Fibroblast of lung (primary cell): ENCODE results near the gene SCN8A. TPM values are rescaled to one million over a fixed set of nuclear protein-coding genes. Genes with fewer than 3 reads are reported as not detected.
A peak's percentile ranks its signal among the peaks of the same experiment; 100 is the strongest.

Experiments used
- DNase-seq, 2 donors: peaks; one replicate each; pipeline versions ENCODE4 v3.0.0 to v3.0.0-alpha.2; 2010; ENCODE audit warnings: low read depth in 2 of 2
- H2AFZ ChIP-seq: 2 replicates; pipeline ENCODE4 v1.5.1; 2012; ENCODE audit warnings: low read length, control low read depth, inconsistent platforms
- H3K27ac ChIP-seq: 2 replicates; pipeline ENCODE4 v1.5.1; 2011; ENCODE audit warnings: low read length, control low read depth; ENCODE audit not compliant: insufficient read depth
- H3K27me3 ChIP-seq: 2 replicates; pipeline ENCODE4 v1.5.1; 2011; ENCODE audit warnings: mild to moderate bottlenecking, low read length; ENCODE audit not compliant: control insufficient read depth, insufficient read depth
- H3K36me3 ChIP-seq: 2 replicates; pipeline ENCODE4 v1.5.1; 2011; ENCODE audit warnings: low read length; ENCODE audit not compliant: control insufficient read depth, insufficient read depth
- H3K4me1 ChIP-seq: 2 replicates; pipeline ENCODE4 v1.5.1; 2011; ENCODE audit warnings: low read length; ENCODE audit not compliant: control insufficient read depth, insufficient read depth; ENCODE audit errors: extremely low read depth
- H3K4me2 ChIP-seq: 2 replicates; pipeline ENCODE4 v1.5.1; 2011; ENCODE audit warnings: low read length, control low read depth; ENCODE audit not compliant: insufficient read depth; ENCODE audit errors: extremely low read depth
- H3K4me3 ChIP-seq, 4 experiments: fragments of 200-600 bp in 1 of 4; sonication (generic) in 1 of 4; replicated peaks in 1 of 4; 2 replicates each; pipeline ENCODE4 v1.5.1; 2011 to 2016; ENCODE audit warnings: low read length in 4 of 4, low read depth in 3 of 4, mild to moderate bottlenecking in 3 of 4, control low read depth in 2 of 4, inconsistent platforms in 1 of 4, mixed read lengths in 1 of 4; ENCODE audit not compliant: insufficient read depth in 1 of 4; ENCODE audit errors: control extremely low read depth in 1 of 4
- H3K79me2 ChIP-seq: 2 replicates; pipeline ENCODE4 v1.5.1; 2012; ENCODE audit warnings: mild to moderate bottlenecking, low read length, inconsistent platforms; ENCODE audit not compliant: control insufficient read depth, insufficient read depth
- H3K9ac ChIP-seq: 2 replicates; pipeline ENCODE4 v1.5.1; 2011; ENCODE audit warnings: mild to moderate bottlenecking, low read length, control low read depth; ENCODE audit not compliant: insufficient read depth
- H3K9me3 ChIP-seq: 2 replicates; pipeline ENCODE4 v1.5.1; 2012; ENCODE audit warnings: low read depth, low read length; ENCODE audit not compliant: control insufficient read depth, insufficient read depth
- H4K20me1 ChIP-seq: 2 replicates; pipeline ENCODE4 v1.5.1; 2011; ENCODE audit warnings: low read length; ENCODE audit not compliant: control insufficient read depth, insufficient read depth; ENCODE audit errors: extremely low read depth
- CTCF ChIP-seq, 2 donors: IDR thresholded peaks in 1 of 2; conservative IDR thresholded peaks in 1 of 2; 1 replicate in 1 of 2; 2 replicates in 1 of 2; pipeline ENCODE4 v1.5.1; 2011 to 2012; ENCODE audit warnings: low read length in 2 of 2, control low read depth in 1 of 2, inconsistent platforms in 1 of 2, low read depth in 1 of 2, mild to moderate bottlenecking in 1 of 2
- EZH2 ChIP-seq: IDR thresholded peaks from 2 replicates; pipeline ENCODE4 v1.5.1; 2012; ENCODE audit warnings: low read length, control low read depth, mild to moderate bottlenecking; ENCODE audit errors: missing control alignments
- polyA plus RNA-seq, 2 donors: library from polyadenylated mRNA; depleted of rRNA in 1 of 2; stranded (reverse) in 1 of 2; unstranded in 1 of 2; fragments of >200 nt; gene quantifications; 2 replicates each; pipeline ENCODE4 v1.2.1, GENCODE V29; 2011 to 2012; ENCODE audit warnings: missing spikeins in 1 of 2
- total RNA-seq: library from RNA; depleted of rRNA; stranded (reverse); fragments of >200 nt; gene quantifications from 2 replicates; pipeline ENCODE4 v1.2.1, GENCODE V29; 2014

The SCN8A gene
- total and polyA plus RNA-seq, 2 donors (not counting 1 experiment from before 2014, with no cell fraction given): 12.8 to 27.2 TPM

GRCh38 chr12:51726931-51727330, 135.9 kb downstream of the SCN8A start:
- Histone ChIP-seq H3K4me1 (peaks cover 3% of the 10 kb centered on the region), H3K4me2 (no peak overlapping the region), H3K36me3 (no peaks in the 10 kb centered on the region), H4K20me1 (no peaks in the 10 kb centered on the region), H3K9me3 (no peaks in the 10 kb centered on the region), H3K27me3 (no peaks in the 10 kb centered on the region), H3K79me2 (no peaks in the 10 kb centered on the region), H3K27ac (no peak overlapping the region), H3K9ac (no peak overlapping the region), H2AFZ (no peak overlapping the region), H3K4me3 (no peak overlapping the region)
- peak in 1 of 2 donors; percentile 14 for DNase-seq
- TF ChIP-seq CTCF (conservative IDR thresholded peaks at IDR 0.05 in 1 of 2, IDR thresholded peaks at IDR 0.05 in 1 of 2; ENCODE audit: low read depth in 1 of 2, low read length in 2 of 2) (no peak), EZH2 (no peak)

- no peaks in the 10 kb centered on the region for H3K36me3 ChIP-seq
- H3K9me3 ChIP-seq: no peaks in the 10 kb centered on the region
- TF ChIP-seq CTCF (conservative IDR thresholded peaks at IDR 0.05 in 1 of 2, IDR thresholded peaks at IDR 0.05 in 1 of 2; ENCODE audit: low read depth in 1 of 2, low read length in 2 of 2): no peak
- no peak for TF ChIP-seq EZH2
- peaks cover 3% of the 10 kb centered on the region for H3K4me1 ChIP-seq
- no peaks in the 10 kb centered on the region for H4K20me1 ChIP-seq
- no peak overlapping the region for H2AFZ ChIP-seq
- no peaks in the 10 kb centered on the region for H3K27me3 ChIP-seq
- DNase-seq: peak in 1 of 2 donors; percentile 18
- no peak overlapping the region for H3K9ac ChIP-seq
- no peaks in the 10 kb centered on the region for H3K79me2 ChIP-seq
- no peak overlapping the region for H3K27ac ChIP-seq
- no peak overlapping the region for H3K4me3 ChIP-seq
- no peak overlapping the region for H3K4me2 ChIP-seq
Measured at GRCh38 chr12:51729331-51729730, 138.3 kb downstream of the SCN8A start.

GRCh38 chr12:51730745-51731144, 139.7 kb downstream of the SCN8A start:
- no peak for DNase-seq
- H3K27me3 ChIP-seq: no peaks in the 10 kb centered on the region
- H3K9me3 ChIP-seq: no peaks in the 10 kb centered on the region
- no peaks in the 10 kb centered on the region for H4K20me1 ChIP-seq
- peaks cover 3% of the 10 kb centered on the region for H3K4me1 ChIP-seq
- TF ChIP-seq CTCF (conservative IDR thresholded peaks at IDR 0.05 in 1 of 2, IDR thresholded peaks at IDR 0.05 in 1 of 2; ENCODE audit: low read depth in 1 of 2, low read length in 2 of 2) (no peak), EZH2 (no peak)
- H3K4me2 ChIP-seq: no peak overlapping the region
- no peaks in the 10 kb centered on the region for H3K36me3 ChIP-seq
- H3K79me2 ChIP-seq: no peaks in the 10 kb centered on the region
- no peak overlapping the region for H3K9ac ChIP-seq
- H3K4me3 ChIP-seq: no peak overlapping the region
- H2AFZ ChIP-seq: no peak overlapping the region
- H3K27ac ChIP-seq: no peak overlapping the region
